Measurements from ENCODE around the gene CCRL2. TPM values are rescaled to one million over a fixed set of nuclear protein-coding genes. Genes with fewer than 3 reads are reported as not detected.
"Not testable (repeated sequence)": the region's sequence is repeated elsewhere in the genome, so short reads cannot be mapped to it uniquely, and the experiment has no call there.

CCRL2 gene
- total RNA-seq, 1 donor from 2014 or later = 0.40 TPM

- no peak for DNase-seq (ENCODE audit: low read depth in 2 of 2)
These were observed 22.2 kb downstream of the CCRL2 start for GRCh38 chr3:46429250-46429649.

DNA sequence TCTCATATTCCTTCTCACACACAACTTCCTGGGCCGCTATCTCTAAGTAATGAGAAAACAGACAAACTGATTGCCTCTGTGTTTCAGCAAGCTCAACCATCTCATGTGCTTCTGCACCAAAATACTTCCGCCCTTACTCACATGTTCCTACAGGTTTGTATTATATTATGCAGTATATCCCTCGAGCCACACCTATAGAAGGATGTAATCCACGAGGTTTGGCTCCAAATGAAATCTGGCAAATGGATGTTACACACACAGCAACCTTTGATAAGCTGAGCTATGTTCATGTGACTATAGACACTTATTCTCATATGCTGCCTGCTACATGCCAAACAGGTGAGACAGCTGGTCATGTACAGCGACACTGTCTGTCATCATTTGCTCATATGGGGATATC, 22.6 kb downstream of the CCRL2 start:
- DNase-seq (ENCODE audit: low read depth in 2 of 2) = no peak

GRCh38 chr3:46430879-46431278, 23.8 kb downstream of the CCRL2 start:
- not testable (repeated sequence) for DNase-seq (ENCODE audit: low read depth in 2 of 2)

GRCh38 chr3:46431905-46432304, 24.8 kb downstream of the CCRL2 start:
- not testable (repeated sequence) for DNase-seq (ENCODE audit: low read depth in 2 of 2)

- DNase-seq (ENCODE audit: low read depth in 2 of 2) = not testable (repeated sequence)
These were observed 26.1 kb downstream of the CCRL2 start for GRCh38 chr3:46433118-46433517.

DNA sequence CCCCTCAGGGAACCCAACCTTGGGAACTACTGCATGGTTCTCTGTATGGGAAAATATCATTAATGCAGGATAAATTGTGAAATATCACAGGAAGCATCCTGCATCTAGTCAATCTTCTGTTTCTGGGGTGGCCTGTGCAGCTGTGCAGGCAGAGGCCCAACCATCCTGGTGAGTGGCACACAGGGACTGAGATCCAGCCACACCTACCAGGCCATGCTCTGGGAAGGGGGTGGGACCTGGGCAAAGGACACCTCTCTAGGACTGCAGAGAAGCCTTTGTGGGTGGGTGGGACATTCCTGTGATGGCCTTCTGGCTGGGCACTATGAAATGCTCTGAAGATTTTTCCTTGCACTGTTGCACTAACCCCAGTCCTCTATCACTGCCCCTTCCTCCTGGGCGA, 26.8 kb downstream of the CCRL2 start:
- no peak for DNase-seq (ENCODE audit: low read depth in 2 of 2)

- no peak for DNase-seq (ENCODE audit: low read depth in 2 of 2)
These were observed 28.1 kb downstream of the CCRL2 start for GRCh38 chr3:46435081-46435726.

DNA sequence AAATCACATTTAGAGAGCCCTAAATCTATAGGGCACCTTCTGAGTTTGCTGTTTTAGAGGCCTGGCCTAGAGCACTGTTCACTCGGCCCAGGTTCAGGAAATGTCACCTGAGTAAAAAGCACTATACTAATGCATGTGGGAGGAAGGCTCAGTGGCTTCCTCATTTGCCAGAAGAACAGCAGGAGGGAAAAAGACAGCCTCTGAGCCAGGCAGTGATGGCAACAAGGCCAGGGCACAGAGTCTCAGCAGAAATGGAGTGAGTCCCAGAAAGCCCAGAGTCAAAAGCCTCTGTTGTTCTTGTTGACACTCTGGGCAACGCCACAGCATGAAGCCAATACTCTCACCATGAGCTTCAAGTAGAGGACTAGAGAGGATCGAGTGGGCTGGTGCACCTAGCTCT, 31.8 kb downstream of the CCRL2 start:
- no peak for DNase-seq (ENCODE audit: low read depth in 2 of 2)

GRCh38 chr3:46440531-46441294, 33.7 kb downstream of the CCRL2 start:
- no peak for DNase-seq (ENCODE audit: low read depth in 2 of 2)

- DNase-seq (ENCODE audit: low read depth in 2 of 2) = peak in 1 of 2 donors; percentile 73
These were observed 35.8 kb downstream of the CCRL2 start for GRCh38 chr3:46442576-46443530.

- DNase-seq (ENCODE audit: low read depth in 2 of 2) = no peak
These were observed 40.3 kb downstream of the CCRL2 start for GRCh38 chr3:46447228-46447985.

DNA sequence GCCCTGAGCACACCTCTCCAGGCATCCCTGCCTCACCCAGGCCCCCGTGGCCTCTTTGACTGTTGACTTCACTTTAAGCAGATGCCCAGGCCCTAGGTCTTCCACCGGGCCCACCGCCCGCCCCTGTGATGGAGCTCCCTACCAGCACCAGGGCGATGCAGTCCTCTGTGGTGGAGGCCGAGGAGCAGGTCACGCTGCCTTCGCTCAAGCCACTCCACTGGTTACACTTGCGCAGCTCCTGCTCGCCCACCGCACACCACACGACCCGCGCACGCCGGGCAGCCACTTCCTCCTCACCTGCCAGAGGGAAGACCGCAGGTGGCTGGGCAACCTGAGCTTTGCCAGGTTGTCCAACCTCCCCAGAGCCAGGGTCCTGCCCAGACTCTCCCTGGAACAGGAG, 41.7 kb downstream of the CCRL2 start:
- no peak for DNase-seq (ENCODE audit: low read depth in 2 of 2)

DNA sequence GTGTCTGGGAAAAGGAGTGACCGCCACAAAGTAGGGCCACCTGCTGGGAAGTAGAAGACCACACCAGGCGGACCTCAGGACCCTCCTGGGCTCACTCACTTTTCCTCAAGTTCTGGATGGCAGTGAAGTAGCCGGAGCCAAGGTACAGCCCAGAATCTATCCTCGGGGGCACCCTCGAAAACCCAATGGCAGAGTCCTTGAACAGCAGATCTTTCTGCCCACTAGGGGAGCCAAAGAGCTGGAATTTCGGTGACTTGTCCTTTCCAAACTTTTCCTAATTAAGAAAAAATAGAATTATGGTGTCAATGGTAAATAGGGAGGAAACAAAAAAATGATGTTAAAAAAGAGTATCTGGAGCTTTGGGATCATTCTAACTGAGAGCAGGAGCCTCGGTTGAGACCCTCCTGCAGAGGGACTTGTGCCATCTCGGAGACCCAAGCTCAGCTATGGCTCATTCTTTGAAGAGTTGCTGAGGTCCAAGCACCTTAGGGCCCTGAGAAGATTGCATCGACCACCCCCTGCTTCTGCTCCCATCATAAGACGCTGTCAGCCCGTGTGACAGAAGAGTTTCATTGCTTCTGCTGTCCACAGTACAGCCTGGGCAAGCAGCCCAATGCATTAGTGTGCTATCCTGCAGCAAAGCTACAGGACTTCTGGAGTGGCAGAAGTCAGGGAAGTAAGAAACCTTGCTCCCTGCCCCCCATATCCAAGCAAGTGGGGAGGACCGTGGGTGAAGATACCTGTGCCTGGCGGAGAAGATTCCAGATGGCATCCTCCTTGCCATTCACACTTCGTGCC, 42.9 kb downstream of the CCRL2 start:
- DNase-seq (ENCODE audit: low read depth in 2 of 2) = peak; percentile 23 to 28

GRCh38 chr3:46453526-46454208, 46.6 kb downstream of the CCRL2 start:
- no peak for DNase-seq (ENCODE audit: low read depth in 2 of 2)

DNA sequence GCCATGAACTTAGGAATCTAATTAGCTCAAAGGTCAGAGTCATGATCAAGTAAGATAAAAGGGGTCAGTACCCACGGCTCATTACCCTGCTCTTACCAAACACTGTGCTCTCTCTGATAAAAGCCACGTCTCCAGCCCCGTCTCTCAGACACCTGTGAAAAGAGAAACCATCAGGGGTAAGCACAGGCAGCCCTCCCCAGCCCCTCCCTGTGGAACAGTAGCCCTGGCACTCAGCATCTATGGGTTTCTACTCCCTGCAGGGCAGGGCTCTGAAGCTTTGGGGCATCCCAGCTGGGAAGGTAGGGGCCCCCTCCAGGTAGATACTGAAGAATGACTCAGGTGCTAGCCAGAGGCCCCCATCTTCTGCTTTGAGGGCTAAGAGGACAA, 47.1 kb downstream of the CCRL2 start:
- no peak for DNase-seq (ENCODE audit: low read depth in 2 of 2)

- no peak for DNase-seq (ENCODE audit: low read depth in 2 of 2)
These were observed 47.5 kb downstream of the CCRL2 start for GRCh38 chr3:46454606-46455005.

DNA sequence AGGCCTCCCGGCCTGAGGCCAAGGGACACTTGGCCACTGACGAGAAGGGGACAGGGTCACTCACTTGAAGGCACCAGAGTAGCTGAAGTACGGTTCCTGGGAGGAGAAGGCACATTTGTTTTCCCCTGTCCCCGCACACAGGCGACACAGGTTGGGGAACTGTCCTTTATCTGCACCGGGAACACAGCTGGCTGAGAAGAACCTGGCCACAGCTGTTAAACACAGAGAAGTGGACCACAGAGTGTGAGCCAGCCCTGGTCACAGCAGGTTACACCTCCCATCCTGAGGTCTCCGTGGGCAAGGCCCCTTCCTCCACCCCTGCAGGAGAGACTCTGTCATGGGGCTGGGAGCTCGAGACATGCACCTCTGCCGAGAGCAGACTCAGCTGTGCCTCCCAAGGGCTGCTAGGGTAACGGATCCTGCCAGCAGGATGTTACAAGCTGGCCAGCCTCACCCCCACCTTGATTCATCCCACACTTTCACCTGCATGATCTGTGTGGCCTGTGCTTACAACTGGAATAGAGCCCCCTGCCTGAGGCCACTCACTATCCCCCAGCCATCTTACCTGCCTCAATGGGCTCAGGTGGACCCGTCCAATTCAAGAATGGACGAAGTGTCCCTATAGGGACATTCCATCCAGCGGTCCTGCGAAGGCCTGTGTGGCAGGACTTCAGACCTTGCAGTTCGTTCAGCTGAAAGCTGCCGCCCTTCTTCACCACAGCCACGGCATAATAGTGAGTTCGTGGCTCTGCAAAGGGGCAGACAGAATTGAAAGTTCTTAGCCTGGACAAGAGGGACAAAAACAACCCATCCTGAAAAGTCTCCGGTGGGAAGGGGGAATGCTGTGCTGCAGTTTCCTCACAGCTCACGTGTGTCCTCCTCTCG, 48.4 kb downstream of the CCRL2 start:
- no peak for DNase-seq (ENCODE audit: low read depth in 2 of 2)

GRCh38 chr3:46456118-46456517, 49.1 kb downstream of the CCRL2 start:
- no peak for DNase-seq (ENCODE audit: low read depth in 2 of 2)
